HG02973 (cell line): ENCODE results near the gene FSTL5.

Source experiments
- ATAC-seq: cut with Tn5 transposase; IDR thresholded peaks from one replicate; pipeline ENCODE4 v1.9.1; 2021; ENCODE audit warnings: moderate library complexity; ENCODE audit not compliant: unreplicated experiment

Gene FSTL5

GRCh38 chr4:161505141-161505540, 658.7 kb downstream of the FSTL5 start:
- no peak for ATAC-seq

DNA sequence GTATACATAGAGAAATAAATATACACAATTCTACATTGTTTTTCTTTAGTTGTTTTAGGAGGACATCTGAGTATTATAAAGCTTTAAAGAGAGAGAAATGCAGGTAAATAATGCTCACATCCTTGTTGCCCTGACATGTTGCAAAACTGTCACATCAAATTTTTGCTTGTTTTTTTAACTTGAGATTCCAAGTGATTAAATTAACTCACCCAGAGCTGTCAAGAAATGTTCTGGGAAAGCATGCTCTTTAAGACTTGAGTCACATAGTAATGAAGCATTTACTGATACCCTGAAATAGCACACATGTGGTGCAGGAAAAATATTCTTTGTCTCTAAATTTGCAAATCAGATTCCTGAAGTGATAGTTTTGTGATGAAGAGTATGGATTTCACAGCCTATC, 665.6 kb downstream of the FSTL5 start:
- ATAC-seq = no peak

GRCh38 chr4:161486461-161486860, 677.3 kb downstream of the FSTL5 start:
- no peak for ATAC-seq

DNA sequence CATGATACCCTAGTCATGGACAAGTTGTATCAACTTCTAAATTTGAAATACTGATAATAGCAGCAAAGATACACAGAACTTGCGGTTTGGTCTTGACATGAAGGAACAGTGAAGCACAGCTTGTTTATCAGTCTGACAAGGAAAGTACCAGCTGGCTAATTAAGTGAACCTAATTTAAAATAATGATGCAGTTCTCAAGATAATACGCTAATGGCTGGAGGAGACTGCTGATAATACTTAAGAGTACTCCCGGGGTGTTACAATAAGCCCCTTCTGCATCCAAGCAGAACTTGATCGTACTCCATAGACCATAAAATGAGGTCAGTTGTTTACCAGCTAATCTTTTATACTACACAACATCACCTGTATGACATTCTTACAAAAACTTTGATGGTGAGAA, 697.5 kb downstream of the FSTL5 start:
- ATAC-seq = no peak

- ATAC-seq = no peak
These were observed 700.4 kb downstream of the FSTL5 start for GRCh38 chr4:161463436-161463835.

DNA sequence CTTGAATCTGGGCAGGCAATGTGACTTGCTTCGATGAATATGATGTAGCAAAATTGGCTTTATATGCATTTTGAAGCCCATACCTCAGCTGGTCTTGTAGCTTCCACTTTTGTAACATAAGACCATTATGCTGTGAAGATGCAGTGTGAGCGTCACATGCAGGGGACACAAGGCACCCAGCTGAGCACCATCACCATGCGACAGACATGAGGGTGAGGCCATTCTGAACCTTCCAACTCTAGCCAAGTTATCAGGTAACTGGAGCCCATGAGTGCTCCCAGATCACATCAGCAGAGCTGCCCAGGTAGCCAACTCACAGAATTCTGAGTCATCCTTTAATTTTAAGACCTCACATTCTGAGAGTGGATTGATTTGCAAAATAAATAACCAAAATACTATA, 705.9 kb downstream of the FSTL5 start:
- ATAC-seq = no peak

DNA sequence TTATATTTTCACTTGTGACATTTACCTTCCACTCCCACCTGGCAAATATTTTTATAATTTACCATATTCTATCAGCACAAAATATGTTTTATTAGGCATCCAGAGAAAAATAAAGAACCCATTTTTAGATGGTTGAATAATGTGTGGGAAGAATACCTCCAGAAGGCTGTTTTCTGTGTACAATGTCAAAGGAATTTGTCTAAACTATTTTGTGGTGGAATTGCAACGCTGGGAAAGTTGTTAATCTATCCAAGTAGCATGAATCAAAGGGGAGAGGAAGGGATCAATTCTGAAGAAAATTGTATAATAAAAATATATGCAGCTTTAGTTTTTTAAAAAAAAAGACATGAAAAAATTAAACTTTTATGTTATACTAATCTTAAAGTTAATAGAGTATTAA, 706.5 kb downstream of the FSTL5 start:
- ATAC-seq = no peak

- ATAC-seq = no peak
These were observed 708.9 kb downstream of the FSTL5 start for GRCh38 chr4:161454860-161455259.

DNA sequence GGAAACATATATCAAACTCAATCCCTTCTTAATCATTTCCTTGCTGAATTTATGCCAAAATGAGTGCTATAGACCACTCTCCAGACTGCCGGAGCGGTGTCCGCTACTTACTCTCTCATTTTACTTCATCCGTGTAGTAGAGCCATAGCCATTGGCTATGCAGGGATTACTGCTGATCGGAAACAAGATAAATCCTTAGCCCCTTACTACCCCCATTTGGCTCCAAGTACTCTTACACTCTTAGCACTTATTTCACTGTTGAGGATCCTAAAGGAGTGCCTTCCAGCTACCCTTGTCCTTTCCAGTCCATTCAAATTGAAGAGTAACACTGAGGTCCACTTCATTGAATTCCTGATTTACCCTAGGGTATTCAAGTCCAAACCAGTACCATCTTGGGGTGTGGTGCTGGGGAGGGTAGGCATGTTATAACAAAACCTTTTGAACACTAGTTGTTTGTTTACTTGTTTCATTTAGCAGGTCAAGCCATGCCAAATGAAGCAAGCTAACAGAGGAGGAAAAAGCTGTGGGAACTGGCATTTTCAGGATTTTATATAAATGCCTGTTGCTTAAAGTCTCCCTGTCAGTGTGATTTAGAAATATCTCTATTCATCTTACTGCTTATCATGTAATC, 715.1 kb downstream of the FSTL5 start:
- ATAC-seq = no peak

DNA sequence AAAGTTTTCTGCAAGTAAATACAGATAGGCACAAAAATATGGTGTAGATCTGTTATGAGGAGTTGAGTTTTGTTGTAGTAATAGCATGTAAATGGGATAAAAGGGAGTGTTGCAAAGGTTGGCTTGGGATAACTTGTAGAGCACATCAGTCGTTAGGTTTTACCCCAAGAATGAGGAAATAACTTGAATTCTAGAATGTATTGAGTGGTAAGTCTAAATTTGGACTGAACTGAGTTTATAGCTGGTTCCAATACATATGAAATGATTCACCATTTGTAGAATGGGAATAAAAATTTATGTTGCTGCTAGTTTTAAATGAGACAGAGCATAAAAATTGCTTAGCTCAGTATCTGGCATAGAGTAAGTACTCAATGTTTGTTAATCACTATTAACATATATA, 719.2 kb downstream of the FSTL5 start:
- ATAC-seq = no peak

DNA sequence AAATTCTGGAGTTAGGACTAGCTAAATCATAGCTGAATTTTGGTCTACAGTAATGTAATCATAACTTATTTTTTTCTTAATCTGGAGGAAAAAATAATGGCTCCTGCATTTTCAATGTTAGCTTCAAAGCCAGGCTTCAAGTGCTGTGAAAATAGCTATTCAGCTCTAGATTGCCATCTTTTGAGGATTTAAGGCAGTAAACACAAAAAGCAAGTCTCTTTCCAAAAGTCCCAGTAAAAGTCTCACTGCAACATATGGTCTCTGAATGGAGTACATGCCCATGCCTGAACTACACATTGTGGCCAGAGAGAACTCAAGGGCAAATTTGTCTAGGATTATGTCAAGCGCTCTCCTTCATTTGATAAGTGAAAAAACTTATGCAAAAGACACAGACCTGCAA, 720.9 kb downstream of the FSTL5 start:
- no peak for ATAC-seq

GRCh38 chr4:161438096-161438495, 725.7 kb downstream of the FSTL5 start:
- no peak for ATAC-seq

DNA sequence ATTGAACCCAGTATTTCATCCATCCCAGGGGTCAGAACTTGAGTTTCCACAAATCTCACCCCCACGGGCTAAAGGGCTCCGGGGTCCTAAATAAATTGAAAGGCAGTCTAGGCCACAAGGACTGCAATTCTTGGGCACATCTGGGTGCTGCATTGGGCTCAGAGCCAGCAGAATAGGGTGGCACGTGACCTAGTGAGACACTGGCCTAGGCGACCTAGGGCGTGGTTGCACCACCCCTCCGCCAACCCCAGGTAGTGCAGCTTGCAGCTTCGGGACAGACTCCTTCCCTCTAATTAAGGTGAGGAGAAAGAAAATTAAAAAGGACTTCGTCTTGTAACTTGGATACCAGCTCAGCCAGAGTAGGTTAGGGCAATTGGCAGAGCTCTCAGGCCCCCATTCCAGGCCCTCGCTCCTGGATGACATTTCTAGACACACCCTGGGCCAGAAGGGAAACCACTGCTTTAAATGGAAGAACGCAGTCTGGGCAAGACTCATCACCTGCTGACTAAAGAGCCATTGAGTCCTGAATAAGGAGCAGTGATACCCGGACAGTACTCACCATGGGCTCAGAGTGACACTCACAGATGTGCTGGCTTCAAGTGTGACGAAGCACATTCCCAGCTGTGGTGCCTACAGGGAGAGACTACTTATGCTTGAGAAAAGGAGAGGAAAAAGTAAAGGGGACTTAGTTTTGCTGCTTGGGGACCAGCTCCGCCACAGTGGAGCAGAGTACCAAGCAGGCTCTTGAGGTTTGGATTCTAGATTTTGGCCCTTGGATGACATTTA, 735.4 kb downstream of the FSTL5 start:
- no peak for ATAC-seq

DNA sequence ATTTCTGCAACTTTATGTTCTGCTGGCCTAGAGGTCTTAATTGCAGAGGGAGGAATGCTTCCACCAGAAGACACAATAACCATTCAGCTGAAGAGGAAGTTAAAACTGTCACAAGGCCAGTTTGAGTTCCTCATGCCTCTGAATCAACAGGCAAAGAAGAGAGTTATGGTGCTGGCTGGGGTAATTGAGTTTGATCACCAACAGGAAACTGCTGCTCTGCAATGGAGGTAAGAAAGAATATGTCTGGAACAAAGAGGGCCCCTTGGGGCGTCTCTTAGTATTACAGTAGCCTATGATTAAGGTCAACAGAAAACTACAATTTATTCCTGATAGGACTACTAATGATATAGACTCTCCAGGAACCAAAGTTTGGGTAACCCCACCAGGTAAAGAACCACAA, 744.0 kb downstream of the FSTL5 start:
- ATAC-seq = no peak

- ATAC-seq = no peak
These were observed 751.9 kb downstream of the FSTL5 start for GRCh38 chr4:161411901-161412300.

- no peak for ATAC-seq
These were observed 759.3 kb downstream of the FSTL5 start for GRCh38 chr4:161404346-161405110.

- ATAC-seq = no peak
These were observed 760.0 kb downstream of the FSTL5 start for GRCh38 chr4:161403781-161404180.

DNA sequence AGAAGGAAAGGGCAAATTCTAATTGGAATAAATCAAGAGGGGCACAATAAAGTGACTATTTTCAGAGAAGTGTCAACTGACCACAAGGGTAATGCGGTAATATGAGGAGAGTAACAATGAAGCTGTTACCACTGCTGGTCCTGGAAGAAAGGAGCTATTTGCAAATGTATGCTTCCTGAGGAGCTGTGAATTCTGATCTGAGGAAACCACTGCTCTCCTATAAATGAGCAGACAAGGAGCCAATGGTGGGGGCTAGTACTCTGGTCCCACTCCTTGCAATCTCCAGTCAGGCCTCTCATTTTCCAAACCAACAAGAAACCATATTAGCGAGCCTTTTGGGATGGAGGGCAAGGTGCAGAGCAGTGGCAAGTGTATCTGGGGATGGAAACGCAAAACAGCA, 770.2 kb downstream of the FSTL5 start:
- ATAC-seq = no peak

- ATAC-seq = no peak
These were observed 781.1 kb downstream of the FSTL5 start for GRCh38 chr4:161382655-161383054.

DNA sequence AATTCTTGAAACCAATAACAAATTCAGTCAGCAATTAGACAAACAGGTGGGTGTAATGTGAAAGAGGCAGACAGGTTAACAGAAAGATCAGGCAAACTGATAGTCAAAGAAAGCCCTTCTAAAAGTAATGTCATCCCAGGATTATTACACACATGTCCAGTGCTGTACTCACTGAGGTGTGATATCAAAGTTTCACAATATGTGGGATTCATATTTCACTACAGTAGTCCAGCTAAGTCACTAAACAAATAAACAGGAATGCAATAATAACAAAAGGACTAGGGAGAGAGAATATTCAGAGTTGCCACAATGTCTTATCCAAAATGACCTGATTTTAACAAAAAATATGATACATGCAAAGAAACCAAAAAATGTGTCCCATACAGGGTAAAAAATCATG, 787.5 kb downstream of the FSTL5 start:
- ATAC-seq = no peak

DNA sequence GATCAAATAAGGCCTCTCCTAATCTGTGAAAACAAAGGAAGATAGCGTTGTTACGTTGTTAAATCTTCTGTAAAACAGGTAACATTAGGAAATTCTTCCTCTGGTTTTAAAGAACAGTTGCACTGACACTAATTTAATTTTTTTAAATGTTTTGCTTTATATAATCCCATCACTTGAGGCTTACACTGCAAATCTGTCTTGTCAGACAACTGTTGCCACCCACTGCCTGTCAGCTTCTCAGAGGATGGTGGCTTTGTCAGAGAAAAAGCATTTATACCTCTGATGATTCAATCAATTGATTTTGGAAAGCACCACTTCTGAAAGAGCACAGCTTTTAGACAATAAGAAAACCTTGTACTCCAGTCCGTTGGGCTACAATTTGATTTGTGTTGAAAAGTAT, 799.1 kb downstream of the FSTL5 start:
- no peak for ATAC-seq

GRCh38 chr4:161360982-161361381, 802.8 kb downstream of the FSTL5 start:
- no peak for ATAC-seq
